Activated T-cell treated with anti-CD3 and anti-CD28 coated beads, Interleukin-2, amount 50 U/mL, for 1 hour (primary cell): ENCODE data around the gene UGT1A8.
A peak's percentile ranks its signal among the peaks of the same experiment; 100 is the strongest.
"Not testable (repeated sequence)": the region's sequence is repeated elsewhere in the genome, so short reads cannot be mapped to it uniquely, and the experiment has no call there.

Experiments
- DNase-seq: peaks from one replicate; pipeline ENCODE4 v3.0.0-alpha.2; 2020

UGT1A8 gene

GRCh38 chr2:233689031-233689430 lies 71.6 kb downstream of the UGT1A8 start:
- DNase-seq: no peak

GRCh38 chr2:233689501-233689900 lies 72.1 kb downstream of the UGT1A8 start:
- DNase-seq: no peak

- no peak for DNase-seq
Measured at GRCh38 chr2:233690444-233690843, 73.0 kb downstream of the UGT1A8 start.

GRCh38 chr2:233691443-233692433 lies 74.3 kb downstream of the UGT1A8 start:
- no peak for DNase-seq

- no peak for DNase-seq
Measured at GRCh38 chr2:233692648-233693047, 75.2 kb downstream of the UGT1A8 start, which contains the start of gene UGT1A6. TSS of gene UGT1A6 (plus strand) at chr2:233692890. CDS start at chr2:233693005, 115 bp downstream.

GRCh38 chr2:233693963-233694362 lies 76.5 kb downstream of the UGT1A8 start:
- no peak for DNase-seq

GRCh38 chr2:233698740-233699139 lies 81.3 kb downstream of the UGT1A8 start:
- no peak for DNase-seq

GRCh38 chr2:233699424-233700027 lies 82.1 kb downstream of the UGT1A8 start:
- no peak for DNase-seq

GRCh38 chr2:233700028-233700635 lies 82.7 kb downstream of the UGT1A8 start:
- no peak for DNase-seq

GRCh38 chr2:233700842-233701241 lies 83.4 kb downstream of the UGT1A8 start:
- not testable (repeated sequence) for DNase-seq

GRCh38 chr2:233702238-233702637 lies 84.8 kb downstream of the UGT1A8 start:
- no peak for DNase-seq

- no peak for DNase-seq
Measured at GRCh38 chr2:233705911-233706506, 88.6 kb downstream of the UGT1A8 start.

- DNase-seq: no peak
Measured at GRCh38 chr2:233706720-233707119, 89.3 kb downstream of the UGT1A8 start.

GRCh38 chr2:233707940-233708644 lies 90.7 kb downstream of the UGT1A8 start:
- DNase-seq: no peak

GRCh38 chr2:233708942-233709341 lies 91.5 kb downstream of the UGT1A8 start:
- no peak for DNase-seq

GRCh38 chr2:233711312-233712008 lies 94.0 kb downstream of the UGT1A8 start:
- peak; percentile 64 for DNase-seq

- DNase-seq: no peak
Measured at GRCh38 chr2:233712611-233713261, 95.3 kb downstream of the UGT1A8 start, which contains the start of gene UGT1A5. TSS of gene UGT1A5 (plus strand) at chr2:233712907. CDS start at chr2:233712992, 85 bp downstream.

GRCh38 chr2:233713262-233713615 lies 95.8 kb downstream of the UGT1A8 start:
- no peak for DNase-seq

GRCh38 chr2:233714121-233714520 lies 96.7 kb downstream of the UGT1A8 start:
- DNase-seq: no peak

GRCh38 chr2:233718552-233718951 lies 101.1 kb downstream of the UGT1A8 start, which contains the start of gene UGT1A4:
TSS of gene UGT1A4 (plus strand) at chr2:233718736. CDS start at chr2:233718821, 85 bp downstream.
- no peak for DNase-seq

- DNase-seq: no peak
Measured at GRCh38 chr2:233728723-233729301, 111.4 kb downstream of the UGT1A8 start, which contains the start of gene UGT1A3. TSS of gene UGT1A3 (plus strand) at chr2:233729042. CDS start at chr2:233729127, 85 bp downstream.
